DLD1 (cell line): ENCODE measurements around the gene STX12.
"Not testable (repeated sequence)": the region's sequence is repeated elsewhere in the genome, so short reads cannot be mapped to it uniquely, and the experiment has no call there.

Experiments
- in situ Hi-C: cut with HindIII; loops from 2 replicates; pipeline ENCODE4 v1.10.0; 2017; ENCODE audit warnings: low sequenced_read_pairs

The STX12 gene

DNA sequence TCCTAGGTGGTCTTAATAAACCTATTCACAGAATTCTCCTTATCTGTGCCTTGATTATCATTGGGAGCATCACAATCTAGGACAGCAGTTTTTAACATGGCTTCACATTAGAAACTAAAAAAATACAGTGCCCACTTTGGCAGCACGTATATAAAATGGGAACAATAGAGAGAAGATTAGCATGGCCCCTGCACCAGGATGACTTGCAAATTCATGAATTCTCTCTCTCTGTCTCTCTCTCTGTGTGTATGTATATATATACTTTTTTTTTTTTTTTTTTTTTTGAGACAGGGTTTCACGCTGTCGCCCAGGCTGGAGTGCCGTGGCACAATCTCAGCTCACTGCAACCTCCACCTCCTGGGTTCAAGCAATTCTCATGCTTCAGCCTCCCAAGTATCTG lies 51.4 kb downstream of the STX12 start:
- in situ Hi-C loops, result no loop called here

DNA sequence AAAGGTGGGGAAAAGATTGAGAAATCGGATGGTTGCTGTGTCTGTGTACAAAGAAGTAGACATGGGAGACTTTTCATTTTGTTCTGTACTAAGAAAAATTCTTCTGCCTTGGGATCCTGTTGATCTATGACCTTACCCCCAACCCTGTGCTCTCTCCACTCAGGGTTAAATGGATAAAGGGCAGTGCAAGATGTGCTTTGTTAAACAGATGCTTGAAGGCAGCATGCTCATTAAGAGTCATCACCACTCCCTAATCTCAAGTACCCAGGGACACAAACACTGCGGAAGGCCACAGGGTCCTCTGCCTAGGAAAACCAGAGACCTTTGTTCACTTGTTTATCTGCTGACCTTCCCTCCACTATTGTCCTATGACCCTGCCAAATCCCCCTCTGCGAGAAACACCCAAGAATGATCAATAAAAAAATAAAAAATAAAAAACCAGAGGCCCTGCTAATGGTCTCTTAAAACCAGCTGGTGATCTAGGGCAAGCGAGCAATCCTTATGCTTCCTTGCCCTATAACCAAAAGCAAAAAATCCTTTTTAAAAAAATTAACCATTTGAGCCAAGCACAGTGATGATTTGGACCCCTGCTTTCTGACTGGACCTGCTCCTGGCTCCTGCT lies 56.4 kb downstream of the STX12 start:
- in situ Hi-C loops, result not testable (repeated sequence)

DNA sequence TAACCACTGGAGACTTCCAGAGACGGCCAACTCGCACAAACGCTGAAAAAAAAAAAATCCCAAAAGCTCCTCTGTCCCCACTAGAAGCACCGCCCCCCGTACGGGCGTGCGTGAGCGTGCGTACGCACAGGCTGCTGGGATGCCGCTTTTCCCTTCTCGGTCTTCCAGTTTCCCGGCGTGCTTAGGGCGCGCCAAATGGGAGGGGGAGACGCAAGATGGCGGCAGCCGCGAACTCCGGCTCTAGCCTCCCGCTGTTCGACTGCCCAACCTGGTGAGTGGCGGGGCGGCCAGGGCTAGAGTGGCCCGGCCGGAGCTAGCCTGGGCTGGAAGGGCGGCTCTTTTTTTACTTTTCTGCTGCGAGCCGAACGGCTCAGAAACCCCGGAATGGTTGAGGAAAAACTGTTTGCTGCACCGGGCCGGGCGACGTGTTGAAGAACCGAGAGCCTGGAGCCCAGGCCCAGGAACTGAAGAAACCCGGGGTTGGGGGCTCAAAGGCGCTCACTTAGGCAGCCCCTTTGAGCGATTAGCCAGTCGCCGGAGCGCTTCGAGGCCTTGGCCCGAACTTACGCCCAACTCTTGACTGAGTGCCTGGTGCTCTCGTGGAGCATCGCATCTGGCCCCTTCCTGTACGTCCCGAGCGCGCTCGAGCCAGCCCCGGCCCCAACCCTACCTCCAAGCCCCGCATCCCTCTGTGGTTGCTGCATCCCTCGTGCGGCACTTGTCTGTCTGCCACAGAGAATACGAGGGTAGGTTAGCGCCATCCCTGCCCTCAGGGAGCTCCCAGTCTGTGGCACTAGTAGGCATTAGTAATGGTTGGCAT lies 57.8 kb downstream of the STX12 start, which contains the start of gene PPP1R8:
TSS of gene PPP1R8 (plus strand) at position 162 of the 820 bp plus-strand sequence. CDS start at position 216, 54 bp downstream.
- in situ Hi-C loops, result loop anchor here (10.0 kb wide), 2 partner anchors 66 to 334 kb away; no protein-coding TSS in a partner anchor

DNA sequence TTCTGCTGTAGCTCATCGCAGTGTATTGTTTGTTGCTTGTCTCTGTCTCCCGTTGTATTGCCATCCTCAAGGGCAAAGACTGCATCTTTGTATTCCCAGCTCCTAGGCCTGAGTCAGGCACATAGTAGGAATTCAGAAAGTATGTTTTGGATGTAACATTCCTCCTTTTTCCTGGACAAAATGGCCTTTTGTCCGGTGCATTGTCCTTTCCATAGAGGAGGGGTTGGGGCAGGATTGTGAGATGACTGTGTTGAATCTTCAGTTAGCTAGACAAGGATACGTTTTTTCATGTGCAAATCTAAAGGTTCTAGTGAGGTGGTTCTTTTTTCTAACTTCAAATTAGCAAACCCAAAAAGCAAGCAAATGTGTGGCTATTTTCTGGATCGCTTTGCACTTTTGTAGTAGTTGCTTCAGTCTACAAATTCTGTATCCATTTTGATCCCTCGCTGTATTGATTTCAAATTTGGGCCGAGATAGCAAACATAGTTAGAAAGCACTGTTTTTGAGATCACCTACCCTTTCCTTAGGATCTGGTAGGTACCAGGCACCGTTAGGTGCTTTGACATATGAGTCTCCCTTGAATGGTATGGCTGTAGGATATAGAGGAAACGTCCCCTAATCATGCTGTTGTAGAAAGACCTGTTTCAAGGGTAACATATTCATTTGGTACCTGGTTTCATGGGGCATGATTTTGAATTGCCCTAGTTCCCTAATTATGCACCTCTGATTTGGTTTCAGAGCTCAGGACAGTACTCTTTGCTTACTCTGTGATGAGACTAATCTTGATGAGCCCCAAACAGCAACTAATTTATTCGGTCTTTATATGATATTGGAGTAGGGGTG lies 58.8 kb downstream of the STX12 start:
- in situ Hi-C loops, result loop anchor here (10.0 kb wide), 2 partner anchors 67 to 333 kb away; no protein-coding TSS in a partner anchor

DNA sequence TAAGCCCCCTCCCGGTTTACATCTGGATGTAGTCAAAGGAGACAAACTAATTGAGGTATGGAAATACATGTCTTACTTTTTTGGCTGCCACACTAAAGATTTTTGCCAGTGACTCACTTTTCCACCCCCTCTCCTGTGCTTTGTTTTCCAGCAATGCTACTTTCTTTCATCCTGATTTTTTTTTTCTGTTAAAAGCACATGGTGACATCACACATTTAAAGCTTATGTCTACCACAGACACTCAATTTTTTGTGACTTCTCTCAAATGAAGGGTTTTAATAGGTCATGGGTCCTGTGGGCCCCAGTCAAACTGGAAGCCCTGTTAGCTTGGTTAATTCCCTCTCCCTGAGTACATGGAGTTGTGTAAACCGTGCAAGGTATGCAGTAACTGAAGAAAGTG lies 59.7 kb downstream of the STX12 start:
- in situ Hi-C loops, result loop anchor here (10.0 kb wide), 2 partner anchors 68 to 332 kb away; no protein-coding TSS in a partner anchor

DNA sequence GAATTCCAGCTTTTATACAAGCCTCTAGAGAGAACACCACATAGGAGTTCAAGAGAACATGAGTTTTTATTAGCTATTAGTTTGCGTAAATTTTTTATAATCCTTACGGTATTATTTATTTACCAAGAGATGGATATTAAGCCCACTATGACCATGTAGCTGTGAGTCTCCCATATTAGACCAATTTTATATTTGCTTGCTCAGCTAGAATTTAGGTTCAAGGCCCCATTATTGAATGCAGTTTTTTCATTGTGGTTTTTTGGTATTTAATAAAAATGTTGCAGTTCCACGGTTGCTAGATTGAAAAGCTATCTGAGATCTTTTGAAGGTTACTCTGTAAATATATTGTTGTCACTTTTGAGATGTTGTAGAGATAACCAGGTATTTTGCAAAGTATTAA lies 60.5 kb downstream of the STX12 start:
- in situ Hi-C loops, result loop anchor here (10.0 kb wide), 2 partner anchors 69 to 331 kb away; no protein-coding TSS in a partner anchor

DNA sequence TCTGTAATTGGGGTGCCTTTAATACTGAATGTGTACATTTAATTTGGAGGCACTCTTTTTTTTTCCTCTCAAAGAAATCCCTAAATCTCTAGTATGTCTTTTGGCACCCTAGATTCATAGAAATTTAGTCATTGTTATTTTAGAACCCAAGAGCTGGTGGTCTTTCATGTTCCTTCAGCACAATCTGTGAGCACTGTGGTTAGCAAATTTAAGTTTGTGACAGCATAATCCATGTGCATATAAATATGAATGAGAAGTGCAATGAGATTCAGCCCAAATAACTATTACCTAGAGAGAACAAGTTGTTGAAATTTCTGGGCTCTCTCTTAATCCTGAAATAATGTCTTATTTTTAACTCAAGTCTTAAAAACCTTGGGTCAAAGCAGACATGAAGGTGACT lies 62.0 kb downstream of the STX12 start:
- in situ Hi-C loops, result loop anchor here (10.0 kb wide), 2 partner anchors 70 to 330 kb away; no protein-coding TSS in a partner anchor

DNA sequence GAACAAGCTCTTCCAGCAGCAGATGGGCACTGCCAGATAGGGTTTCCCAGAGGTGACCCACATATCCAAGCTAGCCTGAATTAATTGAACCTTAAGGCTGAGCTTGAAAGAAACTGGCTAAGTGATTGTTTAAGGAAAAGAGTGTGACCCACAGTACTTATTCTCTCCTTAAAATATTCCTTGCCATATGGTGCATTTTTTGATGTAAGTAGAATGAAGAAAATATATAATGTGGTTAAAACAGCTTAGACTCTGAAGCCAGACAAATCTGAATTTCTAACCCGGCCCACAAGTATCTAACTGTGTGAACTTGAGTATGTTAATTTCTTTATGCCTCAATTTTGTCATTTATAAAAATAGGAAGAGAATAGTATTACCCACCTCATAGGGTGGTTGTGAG lies 62.5 kb downstream of the STX12 start:
- in situ Hi-C loops, result loop anchor here (10.0 kb wide), 2 partner anchors 71 to 329 kb away; no protein-coding TSS in a partner anchor

DNA sequence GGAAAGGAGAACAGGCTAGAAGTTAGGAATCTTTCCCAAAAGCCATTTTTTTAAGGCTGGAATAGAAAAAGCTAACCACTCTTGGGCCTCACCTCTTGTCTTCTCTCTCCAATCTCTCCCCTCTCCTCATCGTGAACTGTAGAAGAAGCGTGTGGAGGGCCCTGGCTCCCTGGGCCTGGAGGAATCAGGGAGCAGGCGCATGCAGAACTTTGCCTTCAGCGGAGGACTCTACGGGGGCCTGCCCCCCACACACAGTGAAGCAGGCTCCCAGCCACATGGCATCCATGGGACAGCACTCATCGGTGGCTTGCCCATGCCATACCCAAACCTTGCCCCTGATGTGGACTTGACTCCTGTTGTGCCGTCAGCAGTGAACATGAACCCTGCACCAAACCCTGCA lies 76.9 kb downstream of the STX12 start:
- in situ Hi-C loops, result no loop called here

DNA sequence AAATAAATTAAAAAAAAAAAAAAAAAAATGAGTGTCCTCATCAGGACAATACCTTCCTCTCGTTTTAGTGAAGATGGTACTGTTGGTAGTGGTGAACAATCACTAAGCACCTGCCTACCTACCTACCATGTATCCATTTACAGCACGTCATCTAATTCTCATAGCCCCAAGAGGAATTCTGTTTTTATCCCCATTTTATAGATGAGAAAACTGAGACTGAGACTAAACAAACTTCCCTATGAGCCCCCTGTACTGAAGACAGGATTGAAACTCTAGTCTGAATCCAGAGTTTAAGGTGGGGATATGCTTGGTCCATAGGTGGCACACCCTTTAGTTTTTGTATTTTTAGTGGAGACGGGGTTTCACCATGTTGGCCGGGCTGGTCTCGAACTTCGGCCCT lies 82.1 kb downstream of the STX12 start:
- in situ Hi-C loops, result no loop called here

DNA sequence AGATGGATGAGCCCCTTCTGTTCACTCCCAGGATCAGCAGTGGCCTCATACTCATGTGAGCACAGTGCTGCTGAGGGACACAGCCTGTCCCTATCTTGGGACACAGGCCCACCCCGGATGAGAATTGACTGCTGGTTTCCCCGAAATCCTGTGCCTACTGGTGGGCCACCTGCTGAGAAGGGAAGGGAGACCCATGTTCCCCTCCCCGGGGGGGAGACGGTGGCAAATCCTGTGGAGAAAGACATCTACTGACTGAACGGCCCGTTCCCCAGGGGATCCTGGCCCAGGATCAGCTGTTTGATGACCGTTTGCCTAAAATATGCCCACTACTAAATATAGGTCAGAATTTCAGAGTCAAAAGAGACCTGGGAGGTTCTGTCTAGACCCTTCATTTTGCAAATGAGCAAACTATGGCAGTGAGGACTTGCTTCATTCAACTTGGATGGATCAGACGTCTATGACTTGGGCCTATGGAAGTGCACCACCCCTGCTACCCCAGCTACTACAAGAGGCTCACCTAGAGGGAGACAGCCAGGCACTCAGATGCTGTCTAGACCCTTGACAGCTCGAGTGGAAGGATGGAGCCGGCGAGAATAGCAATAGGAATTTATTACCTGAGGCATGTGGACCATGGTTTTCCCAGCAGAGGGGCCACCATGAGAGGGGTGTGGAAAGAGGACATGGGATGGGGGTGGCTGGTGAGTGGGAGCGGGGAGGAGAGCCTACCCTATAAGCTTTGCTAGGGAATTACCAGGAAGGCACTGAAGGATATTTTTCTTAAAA lies 83.7 kb downstream of the STX12 start:
- in situ Hi-C loops, result no loop called here

DNA sequence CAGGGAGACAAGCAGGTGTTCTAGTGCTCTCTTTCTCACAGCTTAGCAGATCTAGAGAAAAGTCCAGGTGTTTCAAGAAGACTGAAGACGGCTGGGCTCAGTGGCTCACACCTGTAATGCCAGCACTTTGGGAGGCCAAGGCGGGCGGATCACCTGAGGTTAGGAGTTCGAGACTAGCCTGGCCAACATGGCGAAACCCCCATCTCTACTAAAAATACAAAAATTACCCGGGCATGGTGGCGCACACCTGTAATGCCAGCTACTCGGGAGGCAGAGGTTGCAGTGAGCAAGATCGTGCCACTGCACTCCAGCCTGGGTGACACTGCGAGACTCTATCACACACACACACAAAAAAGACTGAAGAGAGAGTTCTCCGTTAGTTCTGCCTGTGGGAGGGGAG lies 84.5 kb downstream of the STX12 start:
- in situ Hi-C loops, result not testable (repeated sequence)

DNA sequence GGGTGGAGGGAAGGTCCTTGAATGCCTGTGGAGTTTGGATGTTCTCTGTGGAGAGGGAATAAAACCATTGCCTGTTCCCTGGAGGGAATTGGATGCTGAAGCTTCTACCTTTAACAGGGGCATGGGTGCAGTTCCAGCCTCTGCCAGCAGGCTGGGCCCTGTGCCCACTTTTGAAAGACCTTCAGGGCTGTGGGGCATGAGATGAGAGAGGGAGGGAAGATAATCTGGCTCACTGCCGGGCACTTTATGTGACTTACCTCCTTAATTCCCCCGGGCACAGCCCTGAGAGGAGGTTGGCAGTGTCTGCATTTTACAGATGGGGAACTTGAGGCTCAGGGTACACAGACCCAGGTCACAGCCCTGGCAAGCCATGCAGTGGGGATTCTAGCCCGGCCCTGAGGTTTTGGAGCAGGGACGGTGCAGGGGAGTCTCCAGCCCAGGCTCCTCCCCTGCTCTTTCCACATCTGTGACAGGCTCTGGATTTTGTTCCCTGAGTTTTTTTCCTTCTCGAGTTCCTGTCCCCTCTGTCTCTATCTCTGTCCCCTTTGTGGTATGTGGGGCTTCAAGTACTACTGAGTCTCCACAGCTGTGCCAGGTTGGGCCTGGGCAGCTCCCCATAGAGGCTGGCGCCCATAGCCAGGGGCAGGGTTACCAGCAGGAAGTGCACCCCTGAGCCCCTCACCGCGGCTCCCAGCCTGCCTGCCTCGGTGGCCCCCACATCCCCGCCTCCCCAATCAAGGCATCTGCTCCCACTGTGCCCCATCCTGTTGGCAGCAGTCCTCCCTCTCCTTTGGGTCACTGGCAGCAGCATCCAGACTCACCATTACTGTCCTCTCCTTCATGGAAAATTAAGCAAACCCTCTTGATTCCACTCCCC lies 85.3 kb downstream of the STX12 start:
- in situ Hi-C loops, result no loop called here

DNA sequence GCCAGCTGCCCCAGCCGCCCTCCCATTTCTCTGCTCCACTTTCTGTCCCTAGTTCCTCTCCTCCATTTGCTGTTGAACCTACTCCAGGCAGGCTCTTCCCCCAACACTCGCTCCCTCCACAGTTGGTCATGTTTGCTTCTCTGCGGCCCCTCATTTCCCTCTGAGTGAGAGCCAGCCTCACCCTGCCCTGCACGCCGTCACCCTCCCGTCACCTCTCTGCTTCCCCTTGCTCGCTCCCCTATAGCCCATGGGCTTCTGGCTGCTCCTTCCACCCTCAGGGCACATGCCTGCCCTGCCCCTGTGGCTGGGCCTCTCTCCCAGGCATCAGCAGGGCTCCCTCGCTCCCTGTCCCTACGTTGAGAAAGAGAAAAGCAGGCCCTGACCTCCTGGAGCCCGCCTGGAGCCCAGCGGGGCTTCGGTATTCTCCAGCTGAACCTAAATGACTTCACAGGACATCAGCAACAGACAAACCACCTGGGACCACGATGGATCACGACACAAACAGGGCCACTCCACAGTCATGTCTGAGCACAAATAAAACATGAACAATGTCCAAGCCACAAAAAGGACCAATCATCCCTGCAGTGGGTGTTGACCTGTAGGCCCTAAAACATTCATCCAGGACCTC lies 86.0 kb downstream of the STX12 start:
- in situ Hi-C loops, result no loop called here

DNA sequence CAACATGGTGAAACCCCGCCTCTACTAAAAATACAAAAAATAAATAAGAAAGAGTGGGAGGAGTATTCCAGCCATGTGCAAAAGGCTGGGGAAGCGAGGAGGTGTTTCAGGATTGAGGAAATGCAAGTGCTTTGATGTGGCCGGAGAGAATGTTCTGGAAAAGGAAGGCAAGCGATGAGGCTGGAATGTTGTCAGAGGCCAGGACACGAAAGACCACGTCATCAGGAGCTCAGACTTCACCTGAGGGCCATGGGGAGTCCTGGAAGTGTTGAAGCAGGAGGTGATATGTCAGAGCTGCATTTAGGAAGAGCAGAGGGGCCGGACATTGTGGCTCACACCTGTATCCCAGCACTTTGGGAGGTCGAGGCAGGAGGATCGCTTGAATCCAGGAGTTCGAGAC lies 88.4 kb downstream of the STX12 start:
- in situ Hi-C loops, result no loop called here

DNA sequence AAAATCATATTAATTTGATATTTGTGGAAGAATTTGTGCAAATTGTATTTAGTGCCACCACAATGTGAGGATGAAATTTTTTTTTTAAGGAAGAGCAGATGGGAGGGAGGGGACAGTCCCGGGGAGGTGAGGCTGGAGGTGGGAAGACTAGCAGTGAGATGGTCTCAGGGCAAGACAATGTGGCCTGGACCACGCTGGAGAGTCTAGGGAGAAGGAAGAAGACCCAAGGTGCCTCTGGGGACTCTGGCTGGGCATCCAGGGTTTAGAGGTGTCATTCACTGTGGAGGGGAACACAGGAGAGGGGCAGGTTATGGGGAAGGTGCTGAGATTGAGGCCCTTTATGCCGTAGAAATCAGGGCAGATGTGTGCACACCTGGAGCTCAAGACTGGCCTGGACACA lies 89.0 kb downstream of the STX12 start:
- in situ Hi-C loops, result no loop called here

DNA sequence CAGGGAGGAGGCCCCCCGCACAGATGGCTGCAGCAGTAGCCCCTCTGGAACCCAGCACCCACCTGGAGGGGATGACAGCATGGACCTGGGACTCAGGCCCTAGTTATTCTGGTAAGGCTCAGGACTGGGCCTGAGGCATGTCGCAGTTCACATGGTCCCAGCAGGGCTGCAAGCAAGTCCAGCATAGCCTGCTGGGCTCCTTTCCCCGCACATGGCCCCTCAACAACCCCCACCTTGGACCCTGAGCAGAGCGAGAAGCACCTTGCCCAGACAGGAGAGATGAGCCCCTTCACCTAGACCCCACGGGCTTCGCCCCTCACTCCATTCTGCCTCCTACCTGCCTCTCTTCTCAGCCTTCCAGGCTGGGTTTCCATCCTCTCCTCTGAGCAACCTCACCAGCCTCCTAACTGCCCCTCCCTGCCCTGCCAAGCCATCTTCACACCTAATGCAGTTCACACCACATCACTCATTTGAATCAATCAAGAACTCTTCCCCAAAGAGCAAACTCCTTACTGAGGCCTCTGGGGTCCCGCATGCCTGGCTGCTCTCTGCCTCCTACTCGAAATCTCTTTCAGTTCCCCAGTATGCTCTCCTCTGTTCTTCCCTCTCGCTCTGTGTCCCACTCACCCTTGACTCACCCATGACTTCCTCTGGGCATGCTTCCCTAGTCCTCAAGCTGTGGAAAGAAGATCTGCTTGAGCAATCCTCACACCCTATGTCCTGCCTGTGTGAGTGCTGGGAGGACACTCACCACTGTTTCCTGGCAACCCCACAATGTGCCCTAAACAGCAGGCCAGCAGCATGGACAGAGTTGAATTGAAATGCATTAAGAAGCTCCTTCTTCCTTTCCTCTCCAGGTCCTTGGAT lies 89.9 kb downstream of the STX12 start:
- in situ Hi-C loops, result no loop called here

DNA sequence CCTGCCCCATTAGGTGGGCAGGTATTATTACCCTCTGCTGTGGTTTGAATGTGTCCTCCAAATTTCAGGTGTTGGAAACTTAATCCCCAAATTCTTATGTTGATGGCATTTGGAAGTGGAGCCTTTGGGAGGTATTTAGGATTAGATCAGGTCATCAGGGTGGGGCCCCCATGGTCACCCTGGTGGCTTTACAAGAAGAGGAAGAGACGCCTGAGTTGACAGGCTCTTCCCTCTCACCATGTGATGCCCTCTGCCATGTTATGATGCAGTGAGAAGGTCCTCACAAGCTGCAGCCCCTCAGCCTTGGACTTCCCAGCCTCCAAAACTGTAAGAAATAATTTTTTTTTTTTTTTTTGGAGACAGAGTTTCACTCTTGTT lies 90.5 kb downstream of the STX12 start:
- in situ Hi-C loops, result no loop called here
